GM12872 (cell line): ENCODE measurements around the gene TMEM126B.

Source experiments
- TF ChIP-seq, protein P1 (sequence below): IDR thresholded peaks from 3 replicates; pipeline ENCODE4 v1.5.1; 2011; ENCODE audit warnings: low read depth, mild to moderate bottlenecking, low read length, moderate library complexity; ENCODE audit not compliant: insufficient read depth

The TMEM126B gene

DNA sequence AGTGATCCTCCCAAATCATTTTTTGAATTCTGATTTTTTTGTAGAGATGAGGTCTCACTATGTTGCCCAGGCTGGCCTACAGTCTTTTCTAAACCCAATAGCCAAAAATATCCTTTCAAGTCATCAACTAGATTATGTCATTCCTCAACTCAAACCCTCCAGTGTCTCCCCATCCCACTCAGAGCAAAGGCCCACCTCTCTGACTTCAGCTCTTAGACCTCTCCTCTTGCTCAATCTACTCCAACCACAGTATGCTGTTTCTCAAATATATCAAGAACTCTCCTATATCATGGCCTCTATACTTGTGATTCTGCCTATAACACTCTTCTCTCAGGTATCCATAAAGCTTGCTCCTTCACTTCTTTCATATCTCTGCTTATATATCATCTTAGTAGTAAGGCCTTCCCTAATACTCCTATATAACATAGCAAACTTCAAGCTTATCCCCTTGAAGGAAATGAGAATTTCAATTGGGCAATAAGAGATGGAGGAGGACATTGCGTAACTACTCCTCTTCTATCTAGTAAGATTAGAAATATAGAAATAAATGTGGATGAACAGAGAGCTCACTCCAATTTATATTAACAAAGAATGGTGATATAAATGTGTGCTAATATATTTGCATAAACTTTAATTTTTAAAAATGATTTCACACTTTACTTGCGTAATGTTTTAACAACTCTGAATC, 25.7 kb upstream of the TMEM126B start:
- TF ChIP-seq, protein P1, sequence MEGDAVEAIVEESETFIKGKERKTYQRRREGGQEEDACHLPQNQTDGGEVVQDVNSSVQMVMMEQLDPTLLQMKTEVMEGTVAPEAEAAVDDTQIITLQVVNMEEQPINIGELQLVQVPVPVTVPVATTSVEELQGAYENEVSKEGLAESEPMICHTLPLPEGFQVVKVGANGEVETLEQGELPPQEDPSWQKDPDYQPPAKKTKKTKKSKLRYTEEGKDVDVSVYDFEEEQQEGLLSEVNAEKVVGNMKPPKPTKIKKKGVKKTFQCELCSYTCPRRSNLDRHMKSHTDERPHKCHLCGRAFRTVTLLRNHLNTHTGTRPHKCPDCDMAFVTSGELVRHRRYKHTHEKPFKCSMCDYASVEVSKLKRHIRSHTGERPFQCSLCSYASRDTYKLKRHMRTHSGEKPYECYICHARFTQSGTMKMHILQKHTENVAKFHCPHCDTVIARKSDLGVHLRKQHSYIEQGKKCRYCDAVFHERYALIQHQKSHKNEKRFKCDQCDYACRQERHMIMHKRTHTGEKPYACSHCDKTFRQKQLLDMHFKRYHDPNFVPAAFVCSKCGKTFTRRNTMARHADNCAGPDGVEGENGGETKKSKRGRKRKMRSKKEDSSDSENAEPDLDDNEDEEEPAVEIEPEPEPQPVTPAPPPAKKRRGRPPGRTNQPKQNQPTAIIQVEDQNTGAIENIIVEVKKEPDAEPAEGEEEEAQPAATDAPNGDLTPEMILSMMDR: no peak

DNA sequence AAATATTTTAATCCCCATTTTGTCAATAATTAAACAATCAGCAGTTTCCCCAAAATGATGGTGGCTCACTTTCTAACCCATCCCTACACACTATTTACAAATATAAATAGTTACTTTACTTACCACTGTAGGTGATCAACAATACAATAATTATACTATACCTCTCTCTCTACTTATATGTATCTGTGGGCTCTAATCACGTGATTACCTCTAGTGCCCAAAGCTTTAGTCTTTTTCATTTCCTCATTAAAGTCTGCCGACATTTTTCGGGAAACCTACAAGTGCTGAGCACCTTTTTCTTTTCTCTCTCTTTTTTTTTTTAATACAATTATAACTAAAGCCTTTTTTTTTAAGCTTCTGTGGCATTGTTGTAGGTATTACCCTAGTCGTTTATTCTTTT, 25.2 kb upstream of the TMEM126B start:
- TF ChIP-seq, protein P1: no peak

DNA sequence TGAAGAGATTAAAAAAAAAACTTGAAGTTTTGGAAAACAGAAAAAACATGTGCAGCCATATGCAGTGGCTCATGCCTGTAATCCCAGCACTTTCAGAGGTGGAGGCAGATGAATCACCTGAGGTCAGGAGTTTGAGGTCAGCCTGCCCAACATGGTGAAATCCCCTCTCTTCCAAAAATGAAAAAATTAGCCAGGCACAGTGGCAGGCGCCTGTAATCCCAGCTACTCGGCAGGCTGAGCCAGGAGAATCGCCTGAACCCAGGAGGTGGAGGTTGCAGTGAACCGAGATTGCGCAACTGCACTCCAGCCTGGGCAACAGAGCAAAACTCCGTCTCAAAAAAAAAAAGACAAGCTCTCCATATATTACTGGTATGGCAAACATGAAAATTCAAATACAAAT, 8.9 kb upstream of the TMEM126B start:
- TF ChIP-seq, protein P1: no peak

DNA sequence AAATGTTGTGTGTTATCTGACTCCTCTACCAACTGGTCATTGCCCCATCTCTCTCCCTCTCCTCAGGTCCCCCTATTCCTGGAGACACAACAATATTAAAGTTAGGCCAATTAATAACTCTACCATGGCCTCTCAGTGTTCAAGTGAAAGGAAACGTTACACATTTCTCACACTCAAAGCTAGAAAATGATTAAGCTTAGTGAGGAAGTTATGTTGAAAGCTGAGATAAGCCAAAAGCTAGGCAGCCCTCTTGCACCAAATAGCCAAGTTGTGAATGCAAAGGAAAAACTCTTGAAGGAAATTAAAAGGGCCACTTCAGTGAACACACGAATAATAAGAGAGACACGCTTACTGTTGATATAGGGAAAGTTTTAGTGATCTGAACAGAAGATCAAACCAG, 8.1 kb upstream of the TMEM126B start:
- TF ChIP-seq, protein P1: no peak

DNA sequence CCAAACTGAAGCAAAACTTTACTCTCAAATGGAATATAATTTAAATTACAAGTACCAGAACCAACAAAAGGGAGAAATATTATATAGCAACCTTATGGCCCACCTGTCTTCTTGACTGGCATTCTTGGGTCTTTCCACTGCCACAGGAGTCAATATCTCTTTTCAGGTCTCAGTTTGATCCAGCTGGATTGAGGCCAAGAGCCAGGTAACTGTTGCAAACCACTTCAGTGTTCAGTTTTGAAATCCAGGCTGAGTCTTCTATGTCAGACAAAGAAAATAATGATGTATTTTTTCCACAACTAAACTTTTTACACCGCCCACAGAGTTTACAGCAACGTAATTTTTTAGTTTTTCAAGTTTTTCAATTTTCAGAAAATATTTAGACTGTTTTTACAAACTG, 1.9 kb upstream of the TMEM126B start:
- TF ChIP-seq, protein P1: no peak

DNA sequence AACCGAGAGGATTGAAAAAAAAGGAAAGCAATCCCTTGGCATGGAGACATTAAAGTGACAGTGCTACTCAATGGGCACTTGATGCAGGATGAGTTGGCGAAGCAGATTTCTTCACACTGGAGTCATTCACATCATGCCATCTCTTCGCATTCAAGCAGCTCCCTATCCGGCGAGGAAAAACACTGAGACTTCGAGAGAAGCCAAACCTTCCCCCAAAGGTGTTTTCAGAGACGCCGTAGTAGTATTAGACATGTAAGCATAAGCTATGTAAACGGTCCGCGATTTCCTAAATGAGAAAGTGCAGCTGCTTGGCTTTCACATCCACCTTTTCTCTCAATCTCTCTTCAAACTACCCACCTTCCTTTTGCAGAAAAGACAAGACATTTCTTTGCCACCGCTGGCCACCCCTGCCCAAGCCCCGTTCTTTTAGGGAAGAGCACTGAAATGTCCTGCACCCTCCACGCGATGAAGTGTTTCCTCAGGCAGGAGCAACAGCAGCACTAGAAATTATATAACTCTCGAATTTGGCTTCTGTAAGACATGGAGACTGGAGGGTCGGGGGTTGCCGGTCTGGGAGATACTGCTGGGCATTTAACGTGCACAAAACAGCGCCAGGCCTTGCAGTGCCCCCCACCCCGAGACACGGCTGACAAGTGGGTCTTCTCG, 928 bp upstream of the TMEM126B start, which contains the start of gene DLG2:
TSS of gene DLG2 (minus strand) at position 13 of the 666 bp plus-strand sequence.
- TF ChIP-seq, protein P1: no peak

DNA sequence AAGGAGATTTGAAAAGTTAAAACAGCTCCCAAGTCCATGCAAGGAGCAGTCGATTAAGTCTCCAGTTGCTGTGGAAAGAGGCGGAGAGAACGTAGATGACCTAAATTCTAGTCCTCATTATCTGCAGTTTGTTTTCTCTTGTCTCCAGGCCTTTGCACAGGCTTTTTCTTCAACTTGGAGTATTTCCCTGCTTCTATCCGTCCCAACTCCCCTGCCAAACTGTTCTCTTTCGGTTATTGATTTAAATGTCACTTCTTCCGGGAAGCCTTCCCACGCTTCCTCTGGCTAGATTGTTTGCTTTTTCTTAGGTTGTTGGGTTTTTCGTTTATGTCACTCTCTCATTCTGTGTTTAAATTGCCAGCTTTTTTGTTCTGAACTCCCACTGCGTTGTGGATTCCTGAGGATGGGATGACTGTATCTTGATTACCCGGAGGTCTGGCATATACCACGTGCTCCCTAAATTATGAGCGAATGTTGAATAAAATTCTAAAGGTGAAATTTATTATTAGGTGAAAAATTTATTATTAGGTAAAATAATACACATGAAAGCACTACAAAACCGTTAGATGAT, 463 bp downstream of the TMEM126B start:
- TF ChIP-seq, protein P1: no peak
